HG03135 (cell line): ENCODE data around the gene WNT9A.

Source experiments
- ATAC-seq: cut with Tn5 transposase; IDR thresholded peaks from one replicate; pipeline ENCODE4 v1.9.1; 2021; ENCODE audit warnings: mild to moderate bottlenecking, moderate library complexity; ENCODE audit not compliant: unreplicated experiment

Gene WNT9A

DNA sequence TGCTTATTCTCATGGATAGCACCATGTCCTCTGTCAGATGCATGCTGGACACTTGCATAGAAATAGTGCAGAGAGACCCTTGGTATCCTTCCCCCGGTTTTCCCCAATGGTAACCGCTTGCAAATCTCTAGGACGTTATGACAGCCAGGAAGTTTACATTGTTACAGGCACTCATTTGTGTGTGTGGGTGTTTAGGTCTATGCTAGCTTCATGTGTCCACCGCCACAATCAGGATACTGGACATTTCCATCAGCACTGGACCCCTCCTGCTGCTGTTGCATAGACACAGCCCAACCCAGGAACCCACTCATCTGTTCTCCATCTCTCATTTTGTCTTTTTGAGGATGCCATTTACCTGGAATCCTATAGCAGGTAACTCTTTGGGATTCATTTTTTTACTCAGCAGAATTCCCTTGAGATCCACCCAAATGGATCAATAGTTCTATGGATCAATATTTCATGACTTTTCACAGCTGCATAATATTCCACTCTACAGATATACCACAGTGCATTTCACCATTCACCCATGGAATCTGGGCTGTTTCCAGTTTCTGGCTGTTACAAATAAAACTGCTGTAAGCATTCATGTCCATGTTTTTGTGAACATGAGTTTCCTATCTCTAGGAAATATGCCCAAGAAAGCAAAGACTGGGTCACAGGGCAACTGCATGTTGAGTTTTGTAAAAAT, 6.6 kb upstream of the WNT9A start:
- no peak for ATAC-seq

DNA sequence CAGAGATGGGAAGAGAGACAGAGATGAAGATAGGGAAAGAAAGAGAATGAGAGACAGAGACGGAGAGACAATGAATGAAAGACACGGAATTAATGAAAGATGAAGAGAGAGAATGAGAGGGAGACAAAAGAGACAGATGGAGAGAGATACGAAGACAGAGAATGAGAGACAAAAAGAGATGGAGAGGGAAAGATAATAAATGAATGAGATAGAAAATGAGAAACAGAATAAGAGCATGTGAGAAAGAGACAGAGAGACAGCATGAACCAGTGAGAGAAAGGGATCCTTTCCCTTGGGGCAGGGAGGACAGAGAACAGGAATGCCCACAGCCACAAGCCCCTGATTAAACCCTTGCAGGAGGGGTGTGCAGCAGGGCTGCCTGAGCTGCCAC, 5.3 kb upstream of the WNT9A start:
- ATAC-seq: no peak

DNA sequence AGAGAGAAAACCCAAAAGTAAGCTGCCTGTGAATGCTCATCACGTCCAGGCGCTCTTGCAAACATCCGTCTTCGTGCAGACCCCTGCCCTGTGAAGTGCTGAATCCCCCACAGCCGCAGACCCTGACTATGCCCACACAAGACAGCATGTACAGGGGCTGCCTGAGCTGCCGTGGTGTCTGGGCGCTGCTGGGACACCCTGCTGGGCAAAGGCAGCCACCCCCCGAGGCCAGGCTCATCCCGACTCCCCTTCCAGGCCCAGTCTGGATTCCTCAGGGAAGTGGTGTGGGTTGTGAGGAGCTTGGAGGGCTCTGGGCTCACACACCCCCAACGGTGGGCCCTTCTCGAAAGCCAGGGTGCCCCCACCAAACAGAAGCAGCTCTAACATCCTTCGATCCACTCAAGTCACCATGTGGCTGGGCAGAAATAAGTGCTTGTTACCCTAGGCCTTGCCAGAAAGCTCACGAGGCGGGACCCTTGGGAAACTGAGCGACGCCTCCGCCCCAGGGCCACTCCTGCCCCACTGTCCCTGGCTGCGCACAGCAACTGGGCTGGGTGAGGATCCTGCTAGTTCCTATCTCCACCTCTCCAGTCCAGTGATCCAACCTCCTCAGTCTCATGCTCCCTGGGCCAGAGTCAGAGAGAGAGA, 4.8 kb upstream of the WNT9A start:
- ATAC-seq: no peak

DNA sequence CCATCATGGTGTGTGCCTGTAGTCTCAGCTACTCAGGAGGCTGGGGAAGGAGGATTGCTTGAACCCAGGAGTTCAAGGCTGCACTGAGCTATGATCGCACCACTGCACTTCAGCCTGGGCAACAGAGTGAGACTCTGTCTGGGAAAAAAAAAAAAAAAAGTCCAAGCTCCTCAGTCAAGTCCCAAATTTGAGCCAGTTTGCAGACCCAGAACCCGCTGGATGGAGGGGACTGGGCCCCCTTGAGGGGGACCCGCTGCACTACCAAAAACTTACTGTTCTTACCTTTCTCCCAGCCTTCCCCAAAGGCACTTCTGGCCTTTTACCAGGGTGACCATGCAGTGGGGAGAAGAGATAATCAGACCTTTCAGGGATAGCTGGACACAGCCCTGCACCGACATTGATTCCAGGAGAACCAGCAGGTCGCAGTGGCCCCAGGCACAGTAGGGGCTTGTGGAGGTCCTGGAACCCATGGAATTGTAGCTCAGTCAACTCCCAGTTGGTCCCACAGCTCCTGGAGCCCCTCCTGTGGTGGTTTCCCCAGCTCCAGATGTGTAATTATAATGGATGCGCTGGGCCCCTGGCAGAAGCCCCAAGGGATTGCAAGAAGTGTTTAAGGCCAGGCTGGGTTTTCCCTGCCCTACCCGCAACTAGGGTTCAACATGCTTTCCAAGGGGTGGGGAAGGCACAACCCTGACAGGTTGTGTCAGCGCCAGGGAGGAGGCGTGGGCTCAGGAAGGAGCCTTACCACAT, 4.1 kb upstream of the WNT9A start:
- ATAC-seq: no peak

DNA sequence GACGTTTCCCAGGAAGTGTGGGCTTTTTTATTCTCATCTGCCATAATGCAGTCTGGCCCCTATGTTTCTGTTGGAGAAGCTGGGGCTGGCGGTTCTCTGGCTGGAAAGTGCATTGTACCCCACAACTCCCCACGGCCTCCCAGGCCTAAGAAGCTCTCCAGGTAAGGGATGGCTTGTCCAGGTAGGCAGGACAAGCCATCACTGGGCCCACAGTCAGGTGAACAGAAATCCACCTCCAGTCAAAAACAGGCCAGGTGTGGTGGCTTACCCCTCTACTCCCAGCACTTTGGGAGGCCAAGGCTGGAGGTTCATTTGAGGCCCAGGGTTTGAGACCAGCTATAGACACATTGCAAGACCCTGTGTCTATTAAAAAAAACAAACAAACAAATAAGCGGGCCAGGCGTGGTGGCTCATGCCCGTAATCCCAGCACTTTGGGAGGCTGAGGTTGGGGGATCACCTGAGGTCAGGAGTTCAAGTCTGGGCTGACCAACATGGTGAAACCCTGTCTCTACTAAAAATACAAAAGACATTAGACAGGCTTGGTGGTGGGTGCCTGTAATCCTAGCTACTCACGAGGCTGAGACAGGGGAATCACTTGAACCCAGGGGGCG, 3.1 kb upstream of the WNT9A start:
- no peak for ATAC-seq

DNA sequence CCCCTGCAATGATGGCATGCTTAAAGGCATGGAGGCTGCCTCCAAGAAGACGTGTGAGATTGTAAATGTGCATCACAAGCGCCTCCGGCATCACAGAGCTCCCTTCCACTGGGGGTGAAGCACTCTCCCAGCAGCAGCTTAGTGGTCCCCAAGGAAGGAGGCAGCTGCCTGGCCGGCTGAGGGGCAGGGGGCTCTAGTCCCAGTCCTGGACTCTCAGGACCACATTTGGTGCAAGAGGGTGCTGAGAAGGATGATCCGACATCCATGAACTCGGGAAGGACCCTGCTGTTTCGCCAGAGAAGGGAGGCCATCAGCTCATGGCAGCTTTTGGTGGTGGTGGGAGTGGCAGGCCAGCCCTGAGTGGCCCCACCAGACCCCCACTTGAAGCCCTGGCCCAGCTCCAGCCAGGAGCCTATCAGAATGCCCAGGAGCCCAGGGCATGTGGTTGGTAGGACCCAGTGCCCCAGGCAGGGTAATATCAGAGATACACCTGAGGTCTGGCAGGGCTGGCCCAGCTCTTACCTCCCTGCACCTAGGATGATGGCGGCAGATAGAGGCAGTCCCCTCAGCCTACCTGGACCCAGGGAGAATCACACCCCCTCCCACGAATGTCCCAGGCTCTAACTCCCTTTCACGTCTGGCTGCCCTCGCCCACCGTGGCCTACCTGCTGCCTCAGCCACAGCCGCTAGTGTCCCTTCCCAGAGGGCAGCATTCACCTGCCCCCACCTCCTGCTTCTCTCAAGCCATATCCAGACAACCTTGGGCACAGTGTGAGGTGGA, 2.4 kb upstream of the WNT9A start:
- ATAC-seq: no peak

DNA sequence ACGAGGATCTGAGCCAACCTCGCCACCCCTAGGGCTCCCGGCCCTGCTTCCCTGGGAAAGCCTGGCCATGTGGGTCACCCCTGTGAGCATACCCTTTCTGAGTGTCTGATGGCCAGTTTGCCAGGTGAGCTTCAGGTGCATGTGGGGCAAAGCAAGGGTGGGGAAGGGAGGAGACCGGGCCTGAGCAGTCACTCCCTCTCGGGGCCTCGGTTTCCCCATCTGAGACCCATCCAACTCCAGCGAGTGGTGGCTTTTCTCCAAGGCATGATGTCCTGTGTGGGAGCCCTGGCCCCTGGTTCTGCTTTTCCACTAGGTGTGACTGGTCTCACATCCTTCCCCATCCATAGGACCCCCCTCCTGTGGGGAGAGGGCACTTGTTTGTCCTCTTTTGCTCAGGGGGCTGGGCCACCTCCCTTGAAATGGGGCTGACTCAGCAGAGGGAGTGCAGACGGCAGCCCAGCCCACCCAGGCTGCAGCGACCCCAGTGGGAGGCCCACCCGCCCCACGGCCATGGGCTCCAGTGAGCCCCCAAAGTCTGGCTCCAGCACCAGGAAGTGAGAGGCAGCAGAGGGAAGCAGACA, 1.7 kb upstream of the WNT9A start:
- no peak for ATAC-seq

DNA sequence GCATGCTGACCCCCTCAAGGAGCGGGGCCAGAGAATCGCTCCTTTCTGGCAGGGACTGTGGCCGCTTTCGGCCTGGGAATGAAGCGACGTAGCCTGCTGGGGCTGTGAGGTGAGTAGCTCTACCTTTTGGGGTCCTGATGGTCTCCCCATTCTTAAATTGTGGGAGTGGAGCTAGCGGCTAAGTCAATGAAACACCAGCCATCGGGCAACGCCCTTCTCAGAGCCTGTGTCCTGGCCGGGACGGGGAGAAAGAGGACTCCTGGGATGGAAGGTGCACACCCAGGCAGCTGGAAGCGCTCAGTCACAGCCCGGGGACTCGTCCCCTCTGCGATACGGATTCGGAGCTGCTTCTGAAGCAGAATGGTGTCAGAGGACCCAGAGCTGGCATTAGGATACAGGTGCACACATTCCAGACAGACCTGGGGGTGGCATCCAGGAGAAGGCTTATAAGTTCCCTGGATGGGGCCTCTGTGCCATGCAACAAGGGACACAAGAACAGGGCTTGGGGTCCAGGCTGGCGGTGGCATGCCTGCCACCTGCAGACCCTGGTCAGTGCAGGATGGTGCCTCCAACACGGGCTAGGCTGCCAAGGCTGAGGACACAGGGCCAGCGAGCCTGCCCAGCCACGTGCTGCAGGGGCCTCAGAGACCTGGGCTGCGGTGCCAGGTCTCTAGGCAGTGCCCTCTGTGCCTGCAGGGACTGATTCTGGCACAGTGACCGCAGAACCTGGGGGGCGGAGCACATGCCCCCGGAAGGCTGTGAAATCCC, 945 bp upstream of the WNT9A start:
- no peak for ATAC-seq

DNA sequence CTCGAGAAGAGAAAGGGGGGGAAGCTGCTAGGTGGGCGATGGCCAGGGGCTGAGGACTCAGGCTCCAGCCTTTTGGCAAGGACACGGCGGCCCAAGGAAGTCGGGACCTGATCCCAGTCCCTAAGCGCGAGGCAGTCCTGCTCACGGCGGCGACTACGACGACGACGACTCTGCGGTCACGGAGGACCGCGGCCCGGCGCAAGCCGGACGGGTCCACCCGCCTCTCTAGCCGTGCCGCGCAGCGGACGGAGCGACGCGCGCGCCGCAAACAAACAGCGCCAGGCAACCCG, 401 bp downstream of the WNT9A start:
- no peak for ATAC-seq

DNA sequence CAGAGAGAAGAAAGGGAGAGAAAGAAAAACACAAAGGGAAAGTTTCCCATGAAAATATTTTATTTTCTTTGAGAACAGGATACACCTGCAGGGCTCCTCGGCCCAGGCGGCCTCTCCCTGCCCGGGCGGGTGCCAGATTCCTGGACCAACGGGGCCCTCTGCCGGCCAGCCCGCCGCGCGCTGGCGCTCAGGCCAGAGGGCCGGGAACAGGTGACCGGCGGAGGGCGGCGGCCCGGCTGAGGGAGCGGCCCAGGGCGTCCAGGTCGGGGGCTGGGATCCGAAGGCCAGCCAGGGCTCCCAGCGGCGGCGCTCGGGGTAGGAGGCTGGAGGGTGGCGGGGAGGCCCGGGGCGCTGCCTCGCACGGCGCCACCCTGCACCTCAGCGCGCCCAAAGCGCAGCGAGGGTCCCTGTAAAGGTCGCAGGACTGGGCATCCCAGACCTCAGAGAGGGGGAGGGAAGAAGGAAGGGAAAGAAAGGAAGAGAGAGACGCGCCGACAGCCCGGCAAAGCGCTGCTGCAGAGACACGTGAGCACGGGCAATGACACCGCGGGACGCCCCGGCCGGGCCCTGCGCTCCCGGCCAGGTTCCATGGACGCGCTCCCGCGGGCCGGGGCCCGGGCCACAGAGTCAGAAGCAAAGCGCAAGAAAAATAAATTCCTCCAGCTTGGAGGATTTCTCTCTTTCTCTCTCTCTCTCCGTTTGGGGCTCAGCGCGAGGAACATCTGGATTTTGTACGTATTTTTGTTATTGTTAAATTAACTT, 927 bp downstream of the WNT9A start:
- no peak for ATAC-seq

DNA sequence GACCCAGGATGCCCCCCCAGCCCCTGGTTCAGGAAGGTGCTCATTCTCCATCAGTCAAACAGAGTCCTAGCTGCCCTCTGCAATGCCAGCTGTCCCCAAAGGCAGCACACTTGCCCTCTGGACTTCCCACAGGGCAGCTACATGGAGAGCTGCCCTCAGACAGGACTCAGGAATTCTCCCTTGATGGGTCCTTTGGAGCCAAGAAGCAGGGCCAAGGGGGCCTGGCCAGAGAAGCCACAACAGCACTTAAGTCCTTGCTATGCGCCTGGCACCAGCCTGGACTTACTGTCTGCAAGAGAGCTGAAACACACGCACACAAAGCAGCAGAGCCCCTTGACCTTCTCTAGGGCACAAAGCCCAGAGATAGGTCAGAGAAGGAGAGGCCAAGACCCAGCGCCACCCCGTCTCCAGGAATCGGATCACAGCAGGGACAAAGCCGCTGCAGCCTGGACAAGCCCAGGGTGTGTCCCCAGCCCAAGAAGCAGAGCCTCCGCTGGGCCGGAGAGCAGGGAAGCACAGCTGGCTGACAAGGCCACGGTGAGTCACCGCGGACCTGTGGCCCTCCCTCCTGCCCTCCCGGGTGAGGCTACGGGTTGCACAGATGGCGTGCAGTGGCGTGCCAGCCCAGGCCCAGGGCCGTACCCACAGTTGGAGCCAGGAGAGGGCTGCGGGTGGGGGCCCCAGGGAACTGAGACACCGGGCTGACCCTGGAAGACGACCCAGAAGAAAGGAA, 1.7 kb downstream of the WNT9A start:
- no peak for ATAC-seq

DNA sequence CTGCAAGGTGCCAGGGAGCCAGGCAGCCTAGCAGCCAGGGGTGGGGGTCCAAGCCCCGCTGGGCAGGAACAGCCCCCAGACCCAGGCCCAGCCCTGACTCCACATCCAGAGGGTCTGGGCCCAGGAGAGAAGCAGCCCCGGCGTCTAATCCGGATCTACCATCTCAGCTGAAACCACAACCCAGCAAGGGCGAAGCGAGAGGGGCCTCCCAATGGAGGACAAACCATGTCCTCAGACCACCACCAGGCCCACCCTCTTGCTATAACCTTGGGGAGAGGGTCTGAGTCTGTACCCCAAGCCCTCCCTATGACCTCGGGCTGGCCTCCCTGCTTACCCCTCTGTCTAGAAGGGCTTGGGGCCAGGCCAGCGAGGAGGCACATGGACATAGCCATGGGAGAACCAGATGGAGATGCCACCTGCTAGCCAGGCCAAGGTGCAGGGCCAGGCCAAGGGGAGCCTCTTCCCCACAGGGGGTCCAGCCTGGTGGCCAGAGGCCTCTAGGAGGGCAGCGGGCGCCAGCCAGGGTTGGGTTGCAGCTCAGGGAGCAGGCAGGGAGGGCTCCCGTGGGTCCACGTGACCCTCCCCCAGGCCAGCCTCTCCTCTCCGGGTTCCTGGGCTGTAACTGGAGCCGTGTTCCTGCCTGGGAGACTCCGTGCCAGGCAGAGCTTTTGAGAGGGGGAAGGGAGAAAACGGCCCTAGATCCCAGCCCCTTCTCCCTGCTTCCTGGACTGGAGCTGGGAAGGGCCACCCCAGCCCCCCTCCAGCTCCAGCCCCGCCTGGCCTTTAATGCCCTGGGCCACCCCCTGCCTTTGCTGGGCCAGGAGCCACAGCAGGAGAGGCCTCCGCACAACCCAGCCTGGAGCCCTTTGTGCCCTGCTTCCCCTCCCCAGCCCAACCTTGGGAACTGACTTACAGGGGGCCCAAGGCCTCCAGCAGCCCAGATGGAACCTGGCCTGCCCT, 2.5 kb downstream of the WNT9A start:
- no peak for ATAC-seq

DNA sequence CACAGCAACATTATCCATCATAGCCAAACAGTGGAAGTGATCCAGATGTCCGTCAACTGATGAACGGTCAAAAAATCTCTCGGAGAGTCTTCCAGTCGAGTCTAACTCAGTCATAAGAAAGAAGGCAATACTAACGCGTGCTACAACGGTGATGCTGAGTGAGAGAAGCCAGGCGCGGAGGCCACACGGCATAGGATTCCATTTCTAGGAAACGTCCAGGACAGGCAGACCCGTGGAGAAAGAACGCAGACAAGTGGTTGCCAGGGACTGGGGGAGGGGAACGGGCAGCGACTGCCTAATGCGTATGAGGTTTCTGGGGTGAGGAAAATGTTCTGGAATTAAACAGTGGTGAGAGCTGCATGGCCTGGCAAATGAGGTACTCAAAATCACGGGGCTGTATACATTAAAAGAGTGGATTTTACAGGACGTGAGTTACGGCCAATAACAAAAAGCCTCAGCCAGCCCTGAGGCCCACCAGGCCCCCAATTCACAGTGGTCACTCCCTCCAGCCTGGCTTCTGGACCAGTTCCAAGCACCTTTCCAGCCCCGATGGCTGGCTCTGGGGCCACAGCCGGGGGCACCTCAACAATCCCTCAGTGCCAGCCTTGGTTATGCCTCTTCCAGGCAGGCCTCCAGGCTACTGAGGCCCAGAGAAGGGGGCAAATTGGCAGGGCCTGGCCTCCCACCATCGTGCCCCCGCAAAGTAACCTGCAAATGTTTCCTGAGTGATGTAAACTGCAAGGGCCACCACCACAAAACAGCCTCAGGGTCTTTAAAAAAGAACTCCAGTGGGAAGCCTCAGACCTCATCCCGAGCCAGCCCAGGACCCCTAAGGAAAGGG, 3.4 kb downstream of the WNT9A start:
- ATAC-seq: no peak

DNA sequence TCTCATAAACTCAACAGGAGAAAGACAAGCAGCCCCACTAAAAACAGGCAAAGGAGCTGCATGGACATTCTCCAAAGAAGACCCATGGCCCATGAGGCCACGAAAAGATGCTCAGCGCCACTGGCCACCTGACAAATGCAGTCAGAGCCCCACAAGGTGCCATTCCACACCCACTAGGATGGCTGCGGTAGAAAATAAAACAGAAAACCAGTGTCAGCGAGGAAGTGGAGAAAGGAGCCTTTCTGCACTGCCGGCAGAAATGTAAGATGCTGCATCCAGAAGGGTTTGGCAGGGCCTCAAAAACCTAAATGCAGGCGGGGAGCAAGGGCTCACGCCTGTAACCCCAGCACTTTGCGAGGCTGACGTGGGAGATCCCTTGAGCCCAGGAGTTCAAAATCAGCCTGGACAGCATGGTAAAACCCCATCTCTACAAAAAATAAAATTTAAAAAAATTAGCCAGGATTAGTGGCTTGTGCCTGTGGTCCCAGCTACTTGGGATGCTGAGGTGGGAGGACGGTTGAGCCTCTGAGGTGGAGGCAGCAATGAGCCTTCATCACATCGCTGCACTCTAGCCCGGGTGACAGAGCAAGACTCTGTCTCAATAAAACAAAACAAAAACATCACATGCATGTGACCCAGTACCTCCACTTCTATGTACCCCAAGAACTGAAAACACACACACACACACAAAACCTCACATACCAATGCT, 4.2 kb downstream of the WNT9A start:
- no peak for ATAC-seq

DNA sequence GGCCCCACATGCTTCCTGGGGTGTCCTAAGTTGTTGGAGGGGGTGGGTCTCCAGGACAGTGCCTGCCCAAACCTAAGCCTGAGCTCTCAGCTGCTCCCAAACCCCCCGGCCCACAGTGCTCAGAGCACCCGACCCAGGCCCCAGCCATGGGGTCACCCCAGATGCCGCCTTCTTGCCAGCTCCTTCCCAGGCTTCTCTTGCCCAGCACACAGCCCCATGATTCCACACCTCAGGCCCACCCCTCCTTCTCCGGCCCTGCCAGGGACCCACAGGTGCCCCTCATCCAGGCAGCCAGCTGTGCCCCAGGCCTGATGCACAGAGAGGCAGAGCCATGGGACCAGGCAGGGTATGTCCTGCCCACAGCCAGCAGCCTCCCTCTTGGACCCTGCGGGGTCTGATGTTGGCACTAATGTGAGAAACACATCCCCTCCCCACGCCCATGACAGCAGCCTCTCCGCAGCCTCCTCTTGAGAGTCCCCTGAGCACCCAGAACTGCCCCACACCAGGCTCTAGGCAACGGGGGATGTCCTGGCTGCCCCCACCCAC, 4.9 kb downstream of the WNT9A start:
- no peak for ATAC-seq
